ENCODE data around the gene ZNF217.
"Not testable (repeated sequence)": the region's sequence is repeated elsewhere in the genome, so short reads cannot be mapped to it uniquely, and the experiment has no call there.

Gene ZNF217

DNA sequence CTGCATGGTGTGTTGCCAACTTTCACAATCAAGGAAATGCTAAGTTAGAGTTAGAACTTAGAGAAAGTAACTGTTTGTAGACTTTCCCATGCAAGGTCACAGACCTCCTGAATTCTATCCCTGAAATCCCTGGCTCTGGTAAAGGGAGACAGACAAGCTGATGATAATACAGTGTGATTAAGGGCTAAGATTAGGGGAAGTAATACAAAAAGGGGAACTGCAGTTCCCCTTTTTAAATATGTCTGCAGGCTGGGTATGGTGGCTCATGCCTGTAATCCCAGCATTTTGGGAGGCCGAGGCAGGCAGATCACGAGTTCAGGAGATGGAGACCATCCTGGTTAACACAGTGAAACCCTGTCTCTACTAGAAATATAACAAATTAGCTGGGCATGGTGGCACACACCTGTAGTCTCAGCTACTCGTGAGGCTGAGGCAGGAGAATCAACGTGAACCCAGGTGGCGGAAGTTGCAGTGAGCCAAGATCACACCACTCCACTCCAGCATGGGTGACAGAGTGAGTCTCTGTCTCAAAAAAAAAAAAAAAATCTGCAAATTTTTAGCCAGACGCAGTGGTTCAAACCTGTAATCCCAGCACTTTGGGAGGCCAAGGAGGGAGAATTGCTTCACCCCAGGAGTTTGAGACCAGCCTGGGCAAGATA lies 60.9 kb downstream of the ZNF217 start:
- not testable (repeated sequence) for DNase-seq (ENCODE audit: low spot score)

DNA sequence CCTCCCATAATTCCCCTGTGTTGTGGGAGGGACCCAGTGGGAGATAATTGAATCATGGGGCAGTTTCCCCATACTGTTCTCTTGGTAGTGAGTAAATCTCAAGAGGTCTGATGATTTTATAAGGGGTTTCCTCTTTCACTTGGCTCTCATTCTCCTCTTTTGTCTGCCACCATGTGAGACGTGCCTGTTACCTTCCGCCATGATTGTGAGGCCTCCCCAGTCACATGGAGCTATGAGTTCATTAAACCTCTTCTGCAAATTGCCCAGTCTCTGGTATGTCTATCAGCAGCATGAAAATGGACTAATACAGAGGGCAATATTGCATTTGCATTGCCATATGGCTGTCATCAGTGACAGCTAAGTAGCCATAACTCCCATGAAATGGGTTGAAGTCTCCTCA lies 63.2 kb downstream of the ZNF217 start:
- no peak for DNase-seq (ENCODE audit: low spot score)

DNA sequence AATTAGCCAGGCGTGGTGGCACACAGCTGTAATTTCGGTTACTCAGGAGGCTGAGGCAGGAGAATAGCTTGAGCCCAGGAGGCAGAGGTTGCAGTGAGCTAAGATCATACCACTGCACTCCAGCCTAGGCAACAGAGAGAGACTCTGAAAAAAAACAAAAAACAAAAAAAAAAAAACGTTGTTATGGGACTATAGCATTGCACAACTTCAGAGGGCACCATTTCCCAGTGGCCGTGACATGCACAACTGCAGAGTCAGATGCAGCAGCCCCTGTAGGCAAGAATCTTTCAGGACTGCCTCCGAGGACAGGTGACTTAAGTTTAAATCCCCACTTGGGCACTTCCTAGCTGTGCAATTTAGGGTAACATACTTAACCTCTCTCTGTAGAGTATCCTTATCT lies 64.0 kb downstream of the ZNF217 start:
- DNase-seq (ENCODE audit: low spot score): no peak

DNA sequence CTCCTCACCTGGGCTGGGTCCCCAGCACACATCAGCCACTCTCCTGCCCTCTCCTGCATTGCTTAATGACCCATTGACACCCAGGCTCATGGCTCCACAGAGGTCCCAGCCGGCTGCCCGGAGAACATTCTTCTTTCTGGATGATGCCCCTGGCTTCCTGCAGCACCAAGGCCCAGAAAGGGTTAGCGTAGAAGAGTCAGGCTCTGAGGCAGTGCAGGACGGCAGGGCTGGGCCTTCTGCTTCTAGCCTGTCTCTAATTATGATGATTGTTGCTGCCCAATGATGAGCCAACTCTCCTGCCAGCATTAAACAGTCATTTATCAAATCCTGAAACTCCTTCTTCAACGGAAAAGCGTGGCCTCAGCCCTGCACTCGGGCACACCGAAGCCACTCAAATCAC lies 66.4 kb downstream of the ZNF217 start:
- DNase-seq (ENCODE audit: low spot score): no peak

DNA sequence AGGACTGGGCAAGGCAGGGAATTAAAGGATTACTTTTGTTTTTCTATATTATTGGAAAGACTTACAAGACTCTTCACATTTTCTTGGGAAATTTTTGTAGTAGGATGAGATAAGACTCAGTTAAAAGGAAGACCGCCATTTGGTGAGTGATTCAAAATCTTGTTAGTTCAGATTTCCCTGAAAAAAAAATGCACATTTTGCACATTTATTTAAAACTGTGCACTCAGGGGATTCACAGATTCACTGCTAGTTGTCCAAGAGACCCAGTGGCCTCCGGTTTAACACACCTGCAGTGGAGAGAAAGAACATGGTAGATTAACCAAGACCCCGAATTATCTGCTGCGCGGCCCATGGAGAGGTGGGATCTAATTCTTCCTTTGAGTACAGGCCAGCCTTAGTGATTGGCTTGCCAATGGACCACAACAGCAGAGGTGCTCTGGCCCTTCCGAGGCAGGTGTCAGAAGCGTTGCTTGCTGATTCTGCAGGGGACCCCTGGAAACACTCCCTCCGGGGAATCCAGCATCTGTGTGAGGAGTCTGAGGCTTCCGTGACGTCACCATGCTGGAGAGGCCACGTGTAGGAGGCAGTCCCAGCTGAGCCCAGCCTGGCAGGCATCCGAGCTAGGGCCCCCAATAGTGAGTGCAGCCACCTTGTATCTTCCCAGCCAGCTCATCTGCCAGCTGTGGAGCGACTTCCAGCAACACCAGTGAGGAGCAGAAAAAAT lies 68.9 kb downstream of the ZNF217 start:
- DNase-seq (ENCODE audit: low spot score): no peak

DNA sequence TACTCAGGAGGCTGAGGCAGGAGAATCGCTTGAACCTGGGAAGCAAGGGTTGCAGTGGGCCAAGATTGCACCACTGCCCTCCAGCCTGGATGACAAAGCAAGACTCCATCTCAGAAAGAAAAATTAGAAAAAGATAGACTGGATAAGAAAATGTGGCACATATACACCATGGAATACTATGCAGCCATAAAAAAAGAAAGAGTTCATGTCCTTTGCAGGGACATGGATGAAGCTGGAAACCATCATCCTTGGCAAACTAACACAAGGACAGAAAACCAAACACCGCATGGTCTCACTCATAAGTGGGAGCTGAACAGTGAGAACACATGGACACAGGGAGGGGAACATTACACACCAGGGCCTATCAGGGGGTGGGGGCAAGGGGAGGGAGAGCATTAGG lies 70.0 kb downstream of the ZNF217 start:
- DNase-seq (ENCODE audit: low spot score): not testable (repeated sequence)

DNA sequence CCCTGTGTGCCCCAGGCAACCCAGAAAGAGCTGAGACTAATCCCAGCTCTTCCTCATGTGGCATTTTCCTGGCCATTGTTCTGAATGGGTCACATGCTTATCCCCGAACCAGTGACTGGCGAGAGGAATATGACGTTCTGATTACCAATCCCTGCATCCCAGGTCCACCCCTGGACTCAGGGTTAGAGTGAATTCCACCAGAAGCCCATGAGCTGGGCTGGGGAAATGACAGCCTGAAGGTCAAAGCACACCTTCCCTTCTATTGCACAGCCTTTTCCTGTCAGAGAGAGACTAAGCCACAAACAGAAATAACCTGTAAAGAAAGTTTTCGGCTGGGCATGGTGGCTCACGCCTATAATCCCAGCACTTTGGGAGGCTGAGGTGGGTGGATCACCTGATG lies 70.9 kb downstream of the ZNF217 start:
- no peak for DNase-seq (ENCODE audit: low spot score)

DNA sequence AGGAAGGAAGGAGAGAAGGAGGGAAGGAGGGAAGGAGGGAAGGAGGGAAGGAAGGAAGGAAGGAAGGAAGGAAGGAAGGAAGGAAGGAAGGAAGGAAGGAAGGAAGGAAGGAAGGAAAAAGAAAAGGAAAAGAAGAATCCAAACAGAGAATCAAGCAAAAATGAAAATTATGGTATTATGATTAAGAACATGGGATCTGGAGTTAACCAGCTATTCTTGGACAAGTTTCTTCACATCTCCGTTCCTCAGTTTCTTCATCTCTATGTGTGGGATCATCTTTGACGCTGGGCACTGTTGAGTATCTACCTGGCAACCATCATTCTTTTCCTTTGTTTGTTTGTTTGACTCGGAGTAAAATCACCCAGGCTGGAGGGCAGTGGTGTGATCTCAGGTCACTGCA lies 71.6 kb downstream of the ZNF217 start:
- no peak for DNase-seq (ENCODE audit: low spot score)

DNA sequence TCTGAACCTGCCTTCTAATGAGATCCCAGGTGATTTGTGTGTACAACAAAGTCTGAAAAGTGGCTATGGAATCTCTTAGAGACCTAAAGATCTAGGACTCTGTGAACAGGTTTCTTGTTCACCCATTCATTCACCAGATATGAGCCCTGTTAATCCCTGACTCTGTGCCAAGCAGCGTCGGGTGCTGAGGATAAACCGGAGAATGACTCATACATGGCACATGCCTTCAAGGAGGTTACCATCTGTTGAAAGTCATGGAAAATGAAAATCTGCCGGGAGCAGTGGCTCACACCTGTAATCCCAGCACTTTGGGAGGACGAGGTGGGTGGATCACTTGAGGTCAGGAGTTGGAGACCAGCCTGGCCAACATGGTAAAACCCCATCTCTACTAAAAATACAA lies 72.2 kb downstream of the ZNF217 start:
- DNase-seq (ENCODE audit: low spot score): not testable (repeated sequence)

DNA sequence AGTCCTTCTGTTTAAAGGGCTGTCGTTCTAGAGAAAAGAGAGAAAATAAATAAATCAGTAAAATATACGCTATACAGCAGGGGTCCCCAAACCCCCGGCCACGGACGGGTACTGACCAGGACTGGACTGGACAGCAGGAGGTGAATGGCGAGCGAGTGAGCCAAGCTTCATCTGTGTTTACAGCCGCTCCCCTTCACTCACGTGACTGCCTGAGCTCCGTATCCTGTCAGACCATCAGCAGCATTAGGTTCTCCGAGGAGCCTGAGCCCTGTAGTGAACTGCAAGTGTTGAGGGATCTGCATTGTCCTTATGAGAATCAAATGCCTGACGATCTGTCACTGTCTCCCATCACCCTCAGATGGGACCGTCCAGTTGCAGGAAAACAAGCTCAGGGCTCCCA lies 76.5 kb downstream of the ZNF217 start:
- no peak for DNase-seq (ENCODE audit: low spot score)

Data from iPS-NIHi11 (cell line).